IMR-90 (cell line): Measurements from ENCODE around the gene MID1. TPM values are rescaled to one million over a fixed set of nuclear protein-coding genes. Genes with fewer than 3 reads are reported as not detected.

Experiments
- ATAC-seq: fragments of 200-7000 bp; cut with Tn5 transposase; 2 replicates; pipeline ENCODE4 v1.9.1; 2020; ENCODE audit warnings: low read depth, mild to moderate bottlenecking, moderate library complexity
- BruUV-seq: library from RNA; stranded (reverse); fragments of 400-500 nt; replicated peaks from 2 replicates; lab custom pipeline; 2021; lab: Mats Ljungman, UMichigan
- CTCF ChIA-PET: fragments of 300-600 bp; formaldehyde crosslinking; extraction: SDS; loops from one replicate; lab custom pipeline; 2021; ENCODE audit warnings: antibody characterized with exemption; lab: Yijun Ruan, JAX
- POLR2A ChIA-PET: fragments of 300-600 bp; sonication (Branson Sonifier 250); formaldehyde crosslinking; loops from one replicate; lab custom pipeline; 2022; ENCODE audit warnings: antibody characterized with exemption; ENCODE audit not compliant: unreplicated experiment; lab: Charles Lee
- DNase-seq: peaks from one replicate; pipeline ENCODE4 v3.0.0; 2013
- H2AFZ ChIP-seq: replicated peaks from 2 replicates; pipeline ENCODE3; 2013; ENCODE audit warnings: low read length, mild to moderate bottlenecking; ENCODE audit not compliant: poor library complexity
- H2AK5ac ChIP-seq: 2 replicates; pipeline ENCODE4 v1.6.1; 2013; ENCODE audit warnings: low read depth, low read length, inconsistent platforms
- H2AK9ac ChIP-seq: replicated peaks from 2 replicates; pipeline ENCODE3; 2013; ENCODE audit warnings: mild to moderate bottlenecking, low read depth, low read length, moderate library complexity; ENCODE audit not compliant: poor library complexity
- H2BK120ac ChIP-seq: 2 replicates; pipeline ENCODE4 v1.6.1; 2013; ENCODE audit warnings: low read depth, low read length, inconsistent platforms
- H2BK15ac ChIP-seq: 3 replicates; pipeline ENCODE4 v1.6.1; 2013; ENCODE audit warnings: low read depth, low read length, inconsistent platforms
- H2BK20ac ChIP-seq: 2 replicates; pipeline ENCODE4 v1.6.1; 2013; ENCODE audit warnings: low read depth, mild to moderate bottlenecking, inconsistent platforms, low read length, moderate library complexity
- H2BK5ac ChIP-seq: 2 replicates; pipeline ENCODE4 v1.6.1; 2013; ENCODE audit warnings: mild to moderate bottlenecking, low read depth, low read length, inconsistent platforms; ENCODE audit not compliant: poor library complexity, severe bottlenecking
- H3K14ac ChIP-seq: replicated peaks from 2 replicates; pipeline ENCODE4 v1.6.1; 2013; ENCODE audit warnings: low read depth, low read length, inconsistent platforms
- H3K18ac ChIP-seq: 2 replicates; pipeline ENCODE4 v1.6.1; 2013; ENCODE audit warnings: low read depth, low read length, control low read depth
- H3K23ac ChIP-seq: 2 replicates; pipeline ENCODE4 v1.6.1; 2013; ENCODE audit warnings: low read depth, low read length, inconsistent platforms
- H3K27ac ChIP-seq: 2 replicates; pipeline ENCODE4 v1.5.1; 2013; ENCODE audit warnings: mild to moderate bottlenecking, control low read depth, low read length; ENCODE audit not compliant: insufficient read depth
- H3K27me3 ChIP-seq: 2 replicates; pipeline ENCODE4 v1.6.1; 2013; ENCODE audit warnings: low read length; ENCODE audit not compliant: control insufficient read depth, insufficient read depth
- H3K36me3 ChIP-seq: 2 replicates; pipeline ENCODE4 v1.6.1; 2013; ENCODE audit warnings: low read length, mixed read lengths; ENCODE audit not compliant: control insufficient read depth, insufficient read depth
- H3K4ac ChIP-seq: 2 replicates; pipeline ENCODE4 v1.6.1; 2013; ENCODE audit warnings: low read depth, low read length, inconsistent platforms
- H3K4me1 ChIP-seq: 2 replicates; pipeline ENCODE4 v1.6.1; 2013; ENCODE audit warnings: low read length, mixed read lengths; ENCODE audit not compliant: control insufficient read depth, insufficient read depth
- H3K4me2 ChIP-seq: 2 replicates; pipeline ENCODE4 v1.6.1; 2013; ENCODE audit warnings: low read depth, mild to moderate bottlenecking, control low read depth, low read length, moderate library complexity
- H3K4me3 ChIP-seq: 2 replicates; pipeline ENCODE4 v1.5.1; 2013; ENCODE audit warnings: low read depth, mild to moderate bottlenecking, control low read depth, low read length, moderate library complexity; ENCODE audit not compliant: insufficient read depth
- H3K56ac ChIP-seq: 2 replicates; pipeline ENCODE4 v1.6.1; 2013; ENCODE audit warnings: low read length, inconsistent platforms; ENCODE audit not compliant: insufficient read depth; ENCODE audit errors: extremely low read depth
- H3K79me1 ChIP-seq, 2 experiments: 2 replicates each; pipeline ENCODE4 v1.6.1; 2013; ENCODE audit warnings: low read length in 2 of 2, inconsistent platforms in 1 of 2, low read depth in 1 of 2
- H3K9ac ChIP-seq: 2 replicates; pipeline ENCODE4 v1.6.1; 2013; ENCODE audit warnings: low read depth, low read length, control low read depth
- H3K9me1 ChIP-seq: 2 replicates; pipeline ENCODE4 v1.6.1; 2013; ENCODE audit warnings: low read length, inconsistent platforms; ENCODE audit not compliant: insufficient read depth
- H3K9me3 ChIP-seq: 2 replicates; pipeline ENCODE4 v1.6.1; 2013; ENCODE audit warnings: low read length; ENCODE audit not compliant: control insufficient read depth, insufficient read depth
- H4K20me1 ChIP-seq: 2 replicates; pipeline ENCODE4 v1.6.1; 2013; ENCODE audit warnings: low read length, inconsistent platforms; ENCODE audit not compliant: insufficient read depth
- H4K5ac ChIP-seq: 2 replicates; pipeline ENCODE4 v1.6.1; 2013; ENCODE audit warnings: mild to moderate bottlenecking, low read depth, low read length, control low read depth
- H4K8ac ChIP-seq, 2 experiments: 2 replicates each; pipeline ENCODE4 v1.6.1; 2013; ENCODE audit warnings: low read depth in 2 of 2, low read length in 2 of 2, control low read depth in 1 of 2, inconsistent platforms in 1 of 2
- H4K91ac ChIP-seq: 2 replicates; pipeline ENCODE4 v1.6.1; 2013; ENCODE audit warnings: low read depth, low read length, inconsistent platforms; ENCODE audit not compliant: insufficient read depth
- BHLHE40 ChIP-seq: fragments of 150-350 bp; IDR thresholded peaks from 2 replicates; pipeline ENCODE4 v1.6.1; 2016; ENCODE audit warnings: mild to moderate bottlenecking, low read depth, low read length
- RAD21 ChIP-seq: IDR thresholded peaks from 2 replicates; pipeline ENCODE4 v1.6.1; 2012; ENCODE audit warnings: low read length, improper control_type of control experiment
- RCOR1 ChIP-seq: IDR thresholded peaks from 2 replicates; pipeline ENCODE4 v1.6.1; 2012; ENCODE audit warnings: mild to moderate bottlenecking, low read length, improper control_type of control experiment; ENCODE audit not compliant: insufficient replicate concordance
- RFX5 ChIP-seq: IDR thresholded peaks from 2 replicates; pipeline ENCODE4 v1.8.0; 2012; ENCODE audit warnings: low read depth, mild to moderate bottlenecking, low read length, moderate library complexity
- SMC3 ChIP-seq: fragments of 150-350 bp; IDR thresholded peaks from 2 replicates; pipeline ENCODE4 v1.6.1; 2016; ENCODE audit warnings: low read depth, mild to moderate bottlenecking, antibody characterized with exemption, low read length, moderate library complexity
- WGBS, 2 experiments: methylation state at CpG; one replicate each; pipeline versions ENCODE4 v1.1.5 to v1.1.7; 2013; ENCODE audit warnings: missing lambda C conversion rate in 2 of 2; ENCODE audit not compliant: insufficient read length in 1 of 2; ENCODE audit errors: extremely low coverage in 2 of 2; 5-methylcytosine and 5-hydroxymethylcytosine counted together
- dilution Hi-C: fragments of 300-500 bp; cut with HindIII; formaldehyde crosslinking; loops from one replicate; pipeline ENCODE4 v1.14.3; 2018; ENCODE audit warnings: low sequenced_read_pairs; ENCODE audit not compliant: unreplicated experiment
- in situ Hi-C: fragments of 300-500 bp; cut with MboI; formaldehyde crosslinking; loops from 3 replicates; pipeline ENCODE4 v1.14.3; 2019; ENCODE audit warnings: low sequenced_read_pairs, inconsistent platforms, mixed read lengths
- intact Hi-C: fragments of 100-400 bp; cut with micrococcal nuclease; formaldehyde crosslinking; loops from 2 replicates; pipeline ENCODE4 v1.10.0; 2022
- polyA plus RNA-seq, 3 experiments: library from polyadenylated mRNA; depleted of rRNA; stranded (reverse); fragments of >200 nt; gene quantifications; 2 replicates each; pipeline ENCODE4 v1.2.3, GENCODE V29; 2012; ENCODE audit warnings: low replicate concordance in 1 of 3
- total RNA-seq: library from RNA; depleted of rRNA; stranded (reverse); fragments of >200 nt; gene quantifications from 2 replicates; pipeline ENCODE4 v1.2.3, GENCODE V29; 2012
- TF ChIP-seq, protein P1 (sequence below): fragments of 150-350 bp; IDR thresholded peaks from 2 replicates; pipeline ENCODE4 v1.6.1; 2017; ENCODE audit warnings: mild to moderate bottlenecking, antibody characterized with exemption, low read length, low read depth
- TF ChIP-seq, protein P2 (sequence below): conservative IDR thresholded peaks from 2 replicates; pipeline ENCODE4 v1.5.1; 2012; ENCODE audit warnings: mild to moderate bottlenecking, low read depth, low read length, improper control_type of control experiment

MID1 gene
- total and polyA plus RNA-seq, 2 of the 4 experiments (the other 2 are of a cell fraction): 37.2 to 106 TPM

DNA sequence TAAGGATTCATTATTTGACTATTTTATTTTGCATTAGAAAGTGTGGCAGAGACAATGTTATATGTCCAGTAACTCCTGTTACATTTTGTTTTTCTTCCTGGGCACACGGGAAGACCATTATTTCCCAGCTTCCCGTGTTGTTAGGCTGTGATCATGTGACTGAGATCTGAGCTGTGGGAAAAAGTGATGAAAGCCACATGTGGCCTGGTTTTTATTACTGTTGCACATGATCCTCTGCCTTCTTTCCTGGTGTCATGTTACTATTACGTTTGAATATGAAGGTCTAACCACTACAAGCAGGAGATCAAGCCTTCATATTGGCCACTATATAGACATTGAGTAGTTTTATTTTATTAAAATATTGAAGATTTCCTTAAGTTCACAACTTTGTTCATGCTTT is 28.2 kb upstream of the MID1 start:
- Histone ChIP-seq H2BK15ac (no peak overlapping the region), H3K4me3 (no peak overlapping the region), H2AK5ac (no peak overlapping the region), H3K36me3 (no peaks in the 10 kb centered on the region), H3K56ac (no peak overlapping the region; the same call in 1 of the 2 replicates), H3K4me1 (no peaks in the 10 kb centered on the region), H2BK120ac (no peak overlapping the region), H3K23ac (no peak overlapping the region), H3K4ac (no peak overlapping the region), H3K18ac (no peak overlapping the region), H2BK5ac (no peak overlapping the region), H2AK9ac (no peak overlapping the region), H3K9ac (no peak overlapping the region), H3K9me3 (no peaks in the 10 kb centered on the region), H3K27ac (no peak overlapping the region), H4K8ac (no peak overlapping the region), H3K4me2 (no peak overlapping the region), H4K91ac (no peak overlapping the region), H3K9me1 (no peaks in the 10 kb centered on the region), H3K27me3 (no peaks in the 10 kb centered on the region), H2BK20ac (no peak overlapping the region), H4K20me1 (no peaks in the 10 kb centered on the region), H3K79me1 (no peaks in the 10 kb centered on the region), H2AFZ (no peak overlapping the region), H4K5ac (no peak overlapping the region), H3K14ac (no peak overlapping the region)
- CTCF ChIA-PET: no interaction called here
- dilution Hi-C loops: no loop called here
- DNase-seq (peak; percentile 78), ATAC-seq (no peak)
- WGBS, 2 experiments: no CpG with 5 or more reads among the region's 3 CpGs
- intact Hi-C loops: no loop called here
- in situ Hi-C loops: no loop called here
- TF ChIP-seq BHLHE40: no peak
- TF ChIP-seq, protein P1, sequence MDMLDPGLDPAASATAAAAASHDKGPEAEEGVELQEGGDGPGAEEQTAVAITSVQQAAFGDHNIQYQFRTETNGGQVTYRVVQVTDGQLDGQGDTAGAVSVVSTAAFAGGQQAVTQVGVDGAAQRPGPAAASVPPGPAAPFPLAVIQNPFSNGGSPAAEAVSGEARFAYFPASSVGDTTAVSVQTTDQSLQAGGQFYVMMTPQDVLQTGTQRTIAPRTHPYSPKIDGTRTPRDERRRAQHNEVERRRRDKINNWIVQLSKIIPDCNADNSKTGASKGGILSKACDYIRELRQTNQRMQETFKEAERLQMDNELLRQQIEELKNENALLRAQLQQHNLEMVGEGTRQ: peak; percentile 72
- TF ChIP-seq RAD21: no peak
- TF ChIP-seq SMC3: no peak
- TF ChIP-seq RFX5: no peak
- TF ChIP-seq, protein P2, sequence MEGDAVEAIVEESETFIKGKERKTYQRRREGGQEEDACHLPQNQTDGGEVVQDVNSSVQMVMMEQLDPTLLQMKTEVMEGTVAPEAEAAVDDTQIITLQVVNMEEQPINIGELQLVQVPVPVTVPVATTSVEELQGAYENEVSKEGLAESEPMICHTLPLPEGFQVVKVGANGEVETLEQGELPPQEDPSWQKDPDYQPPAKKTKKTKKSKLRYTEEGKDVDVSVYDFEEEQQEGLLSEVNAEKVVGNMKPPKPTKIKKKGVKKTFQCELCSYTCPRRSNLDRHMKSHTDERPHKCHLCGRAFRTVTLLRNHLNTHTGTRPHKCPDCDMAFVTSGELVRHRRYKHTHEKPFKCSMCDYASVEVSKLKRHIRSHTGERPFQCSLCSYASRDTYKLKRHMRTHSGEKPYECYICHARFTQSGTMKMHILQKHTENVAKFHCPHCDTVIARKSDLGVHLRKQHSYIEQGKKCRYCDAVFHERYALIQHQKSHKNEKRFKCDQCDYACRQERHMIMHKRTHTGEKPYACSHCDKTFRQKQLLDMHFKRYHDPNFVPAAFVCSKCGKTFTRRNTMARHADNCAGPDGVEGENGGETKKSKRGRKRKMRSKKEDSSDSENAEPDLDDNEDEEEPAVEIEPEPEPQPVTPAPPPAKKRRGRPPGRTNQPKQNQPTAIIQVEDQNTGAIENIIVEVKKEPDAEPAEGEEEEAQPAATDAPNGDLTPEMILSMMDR: no peak
- no peak for TF ChIP-seq RCOR1
- POLR2A ChIA-PET: no interaction called here
- BruUV-seq: no TSS peak
